Erythroblast (primary cell): ENCODE results near the gene NMT1.
"Not testable (repeated sequence)": the region's sequence is repeated elsewhere in the genome, so short reads cannot be mapped to it uniquely, and the experiment has no call there.

Experiments
- DNase-seq, 2 experiments: peaks; one replicate each; lab custom pipeline; 2025; lab: John Stamatoyannopoulos, UW
- GATA1 ChIP-seq: IDR thresholded peaks from 2 replicates; pipeline ENCODE4 v1.6.1; 2011; ENCODE audit warnings: low read depth, mild to moderate bottlenecking, control low read depth, low read length, moderate library complexity
- POLR2A ChIP-seq: IDR thresholded peaks from 2 replicates; pipeline ENCODE4 v1.6.1; 2011; ENCODE audit warnings: mild to moderate bottlenecking, low read length

Gene NMT1

DNA sequence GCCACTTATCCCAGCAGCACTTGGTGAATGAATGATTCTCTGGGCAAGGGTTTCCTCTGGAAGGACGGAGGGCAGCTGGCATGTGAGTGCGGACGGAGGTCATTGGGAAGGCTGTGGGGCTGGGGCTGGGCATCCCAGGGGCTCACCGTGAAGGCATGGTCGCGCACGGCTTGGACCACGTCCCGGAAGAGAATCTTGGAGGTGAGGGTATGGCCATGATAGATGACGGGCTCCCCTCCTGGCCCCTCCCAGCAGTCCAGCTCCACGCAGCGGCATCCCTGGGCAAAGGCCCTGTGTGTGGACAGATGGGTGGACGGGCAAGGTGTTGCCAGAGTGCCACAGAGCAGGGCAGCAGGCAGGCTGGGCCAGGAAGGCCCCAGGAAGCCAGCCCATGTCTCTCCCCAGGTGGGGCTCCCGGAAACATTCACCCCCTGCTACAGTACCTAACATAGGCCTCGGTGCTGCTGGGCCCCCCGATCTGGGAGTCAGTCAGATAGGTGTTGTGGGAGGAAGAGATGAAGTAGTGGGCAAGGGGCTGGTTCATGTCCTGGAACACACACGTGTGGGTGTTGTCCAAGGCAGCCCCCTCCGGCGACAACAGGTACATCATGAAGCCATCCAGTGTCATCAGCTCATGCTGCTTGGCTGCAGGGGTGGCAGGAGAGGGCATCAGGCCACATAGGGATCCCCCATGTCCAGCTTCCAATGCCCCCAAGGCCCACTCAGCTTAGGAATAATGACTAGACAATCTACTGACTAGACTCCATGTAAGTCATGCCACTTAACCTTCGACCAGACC, 56.9 kb downstream of the NMT1 start:
- no peak for TF ChIP-seq GATA1
- no peak for TF ChIP-seq POLR2A
- DNase-seq = no peak

GRCh38 chr17:45118691-45119090, 57.6 kb downstream of the NMT1 start:
- TF ChIP-seq GATA1 (no peak), POLR2A (no peak)
- no peak for DNase-seq

DNA sequence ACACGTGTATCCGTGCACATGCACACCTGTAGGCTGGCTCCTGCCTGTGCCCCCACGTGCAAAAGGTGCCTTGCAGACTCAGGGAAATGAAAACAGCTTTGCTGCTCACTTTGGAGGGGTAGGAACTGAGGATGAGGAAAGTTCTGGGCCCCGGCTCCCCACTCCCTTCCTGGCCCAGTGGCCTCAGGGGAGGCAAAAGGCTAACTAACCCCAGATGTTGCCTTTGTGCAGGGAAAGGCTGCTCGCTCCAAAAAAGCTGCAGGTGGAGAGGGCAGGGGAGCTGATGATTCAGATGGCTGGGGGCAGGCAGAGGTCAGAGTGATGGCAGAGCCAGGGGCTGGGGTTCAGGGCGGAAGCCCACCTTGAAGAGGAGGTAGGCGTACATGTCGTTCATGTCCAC, 58.8 kb downstream of the NMT1 start:
- TF ChIP-seq GATA1 (no peak), POLR2A (no peak)
- no peak for DNase-seq

GRCh38 chr17:45120558-45120957, 59.4 kb downstream of the NMT1 start:
- no peak for DNase-seq
- no peak for TF ChIP-seq GATA1
- no peak for TF ChIP-seq POLR2A

DNA sequence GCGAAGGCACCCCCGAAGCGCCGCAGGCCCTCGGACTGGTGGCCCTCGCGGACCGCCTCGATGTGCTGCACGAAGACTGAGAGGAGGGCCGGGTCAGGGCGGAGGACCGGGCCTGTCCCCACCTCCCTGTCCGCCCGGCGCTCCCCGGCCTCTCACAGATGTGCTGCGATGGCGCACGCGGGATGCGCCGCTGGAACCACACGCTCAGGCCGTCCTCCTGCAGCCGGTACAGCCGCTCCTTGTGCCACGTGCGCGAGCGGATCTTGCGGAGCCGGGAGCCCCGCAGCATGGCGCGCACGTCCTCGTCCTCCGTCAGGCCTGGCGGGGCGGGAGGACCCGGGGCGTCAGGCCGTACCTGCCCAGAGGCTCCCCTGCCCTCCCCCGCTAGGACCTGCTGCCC, 59.9 kb downstream of the NMT1 start:
- no peak for DNase-seq
- TF ChIP-seq POLR2A (no peak), GATA1 (no peak)

- no peak for TF ChIP-seq POLR2A
- no peak for TF ChIP-seq GATA1
- no peak for DNase-seq
These were observed 62.1 kb downstream of the NMT1 start for GRCh38 chr17:45123076-45123770.

- TF ChIP-seq POLR2A (peak; percentile 29), GATA1 (no peak)
- peak; percentile 32 to 70 for DNase-seq
These were observed 63.0 kb downstream of the NMT1 start for GRCh38 chr17:45123930-45124796.

- not testable (repeated sequence) for DNase-seq
These were observed 63.6 kb downstream of the NMT1 start for GRCh38 chr17:45124797-45125122.

DNA sequence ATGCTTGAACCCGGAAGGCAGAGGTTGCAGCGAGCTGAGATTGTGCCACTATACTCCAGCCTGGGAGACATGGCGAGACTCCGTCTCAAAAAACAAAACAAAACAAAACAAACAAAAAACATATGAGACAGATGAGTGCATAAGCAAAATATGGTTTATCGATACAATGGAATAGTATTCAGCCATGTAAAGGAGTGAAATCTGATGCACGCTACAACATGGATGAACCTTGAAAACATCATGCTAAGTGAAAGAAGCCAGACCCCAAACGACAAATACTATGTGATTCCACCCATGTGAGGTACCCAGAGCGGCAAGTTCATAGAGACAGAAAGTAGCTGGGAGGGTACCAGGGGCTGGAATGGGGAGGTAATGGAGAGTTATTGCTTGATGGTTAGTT, 64.4 kb downstream of the NMT1 start:
- no peak for DNase-seq
- TF ChIP-seq GATA1 (no peak), POLR2A (no peak)

- TF ChIP-seq POLR2A (no peak), GATA1 (no peak)
- DNase-seq = no peak
These were observed 66.1 kb downstream of the NMT1 start for GRCh38 chr17:45127207-45127547.

DNA sequence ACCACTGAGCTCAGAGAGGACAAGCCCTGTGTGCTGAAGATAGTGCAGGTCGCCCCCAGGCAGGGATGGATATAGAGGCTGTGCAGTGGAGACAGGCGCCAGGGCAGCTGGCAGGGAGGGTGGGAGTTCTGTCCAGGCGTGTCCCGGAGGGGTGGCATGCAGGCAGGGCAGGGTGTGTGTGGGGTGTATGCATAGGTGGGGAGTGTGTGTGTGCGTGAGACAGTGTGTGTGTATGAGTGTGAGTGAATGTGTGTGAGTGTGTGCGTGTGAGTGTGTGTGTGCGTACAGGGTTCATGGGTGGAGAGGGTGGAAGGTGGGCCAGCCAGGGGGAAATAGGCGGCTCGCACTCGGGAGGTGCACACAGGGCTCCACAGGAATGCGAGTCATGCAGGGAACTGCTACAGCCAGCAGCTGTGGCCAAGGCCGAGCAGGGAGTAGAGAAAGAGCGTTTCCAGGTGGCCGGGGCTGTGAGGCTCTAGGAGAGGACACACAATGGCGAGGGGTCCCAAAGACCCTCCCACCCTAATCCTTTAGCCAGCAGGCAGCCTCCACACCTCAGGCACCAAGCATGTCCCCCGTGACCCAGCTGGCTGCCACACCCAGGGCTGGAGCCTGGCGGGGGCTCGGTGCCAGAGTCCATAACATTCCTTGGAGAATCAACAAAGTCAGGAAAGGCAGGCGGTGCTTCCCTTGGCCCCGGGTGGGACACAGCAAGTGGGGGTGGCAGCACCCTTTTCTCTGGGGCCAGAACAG, 66.6 kb downstream of the NMT1 start:
- no peak for DNase-seq
- no peak for TF ChIP-seq GATA1

DNA sequence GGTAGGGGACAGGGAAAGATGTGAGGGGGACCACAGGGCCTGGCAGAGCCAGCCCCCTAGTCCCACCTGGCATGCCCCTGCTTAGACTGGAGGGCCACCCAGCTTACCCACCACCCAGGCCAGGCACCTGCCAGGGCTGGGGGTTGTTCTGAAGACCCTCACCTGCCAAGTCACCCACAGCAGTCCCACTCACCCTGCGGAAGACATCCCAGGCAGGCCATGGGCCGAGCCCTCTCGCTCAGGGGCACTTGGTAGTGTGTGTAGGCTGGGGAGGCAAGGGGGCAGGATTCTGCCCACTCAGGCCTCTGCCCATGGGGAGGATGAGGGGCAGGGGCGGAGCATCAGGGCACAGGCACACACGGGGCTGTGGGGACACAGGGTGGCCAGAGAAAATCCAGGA, 67.2 kb downstream of the NMT1 start:
- no peak for DNase-seq

DNA sequence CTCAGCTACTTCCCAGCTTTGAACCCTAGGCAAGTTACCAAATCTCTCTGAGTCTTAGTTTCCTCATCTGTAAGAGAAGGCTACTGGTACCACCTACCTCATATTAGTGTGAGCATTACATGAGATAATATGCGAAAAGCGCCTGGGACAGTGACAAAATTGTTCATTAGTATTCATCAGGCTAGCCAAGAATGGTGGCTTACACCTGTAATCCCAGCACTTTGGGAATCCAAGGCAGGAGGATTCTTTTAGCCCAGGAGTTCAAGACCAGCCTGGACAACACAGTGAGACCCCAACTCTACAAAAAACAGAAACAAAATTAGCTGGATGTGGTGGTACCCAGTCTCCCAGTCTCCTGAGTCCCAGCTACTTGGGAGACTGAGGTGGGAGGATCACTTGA, 67.9 kb downstream of the NMT1 start:
- TF ChIP-seq GATA1 = no peak
- TF ChIP-seq POLR2A = no peak
- DNase-seq = no peak

More for the DNA sequence above, 67.2 kb downstream of the NMT1 start:
- TF ChIP-seq POLR2A = no peak
- TF ChIP-seq GATA1 = no peak

- no peak for TF ChIP-seq GATA1
- TF ChIP-seq POLR2A = no peak
- no peak for DNase-seq
These were observed 68.4 kb downstream of the NMT1 start for GRCh38 chr17:45129426-45129939.
